ENCODE data around the gene BOLA3. TPM values are rescaled to one million over a fixed set of nuclear protein-coding genes. Genes with fewer than 3 reads are reported as not detected.

Gene BOLA3
- polyA plus RNA-seq (2011; rRNA removed) (28.1 and 38.6 TPM in 2 replicates), polyA minus RNA-seq (2011; rRNA and poly(A)+ RNA removed) (4.2 and 4.5 TPM in 2 replicates)

DNA sequence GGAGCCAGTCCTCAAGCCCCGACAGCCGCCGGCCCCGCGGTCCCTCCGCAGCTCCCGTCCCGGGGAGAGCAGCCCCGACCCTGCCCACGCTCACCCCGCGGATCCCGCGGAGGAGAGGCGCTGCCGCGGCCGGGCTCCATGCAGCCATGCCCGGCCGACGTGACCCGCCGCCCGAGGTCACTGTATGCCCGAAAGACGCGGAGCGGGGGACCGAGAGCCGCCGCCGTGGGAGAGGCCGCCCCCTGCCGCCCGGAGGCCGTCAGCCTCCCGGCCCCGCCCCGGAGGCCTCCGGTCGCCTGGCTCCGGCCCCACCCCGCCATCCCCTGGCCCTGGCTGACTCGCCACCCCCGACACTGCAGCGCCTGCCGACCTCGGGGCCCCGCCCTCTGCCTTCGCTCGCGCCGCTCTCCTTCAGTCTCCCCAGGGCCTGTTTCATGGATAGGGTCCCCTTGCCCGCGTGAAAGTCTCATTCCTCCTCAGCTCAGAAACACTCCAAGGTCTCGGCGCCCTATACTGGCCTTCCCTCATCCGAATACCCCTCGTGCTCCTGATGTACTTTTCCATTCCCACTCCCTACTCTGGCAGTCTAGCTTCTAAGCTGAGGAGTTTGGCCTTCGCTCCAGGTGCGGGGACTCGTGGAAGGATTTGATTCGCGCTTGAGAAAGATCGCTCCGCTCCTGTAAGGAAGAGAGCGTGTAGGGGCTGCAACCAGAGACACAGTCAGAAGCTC lies at the start of gene BOLA3:
Gene BOLA3 (minus strand): TSS at position 186 of the 730 bp plus-strand sequence. CDS start 38 bp downstream, at position 148.
- Histone ChIP-seq H3K27me3 (ENCODE audit: control insufficient read depth, insufficient read depth, low read length) (no peaks in the 10 kb centered on the region), H3K4me3 (ENCODE audit: low read depth, low read length) (peak within 1 kb of the TSS; percentile 77), H3K27ac (ENCODE audit: low read depth, low read length) (peak within 1 kb of the TSS; percentile 39), H3K9me3 (ENCODE audit: control insufficient read depth, insufficient read depth, low read length) (no peaks in the 10 kb centered on the region)
- peak; percentile 49 for TF ChIP-seq CTCF (IDR thresholded peaks at IDR 0.05; ENCODE audit: low read depth, low read length)
- ChIA-PET POLR2A (interaction anchor here (1.1 to 1.9 kb wide), 3 partner anchors 27 to 255 kb away, joined by 3 to 12 read pairs (median 5); partner anchors contain the start of genes ACTG2 and MOB1A), CTCF (interaction anchor here (0.6 to 2.4 kb wide), 24 partner anchors 9 to 324 kb away, joined by 3 to 34 read pairs (median 4); partner anchors contain the start of genes MOB1A and STAMBP)
- DNase-seq (ENCODE audit: low read depth, low spot score), result no peak

GRCh38 chr2:74197049-74197448 lies 49.3 kb upstream of the BOLA3 start:
- Histone ChIP-seq H3K9me3 (ENCODE audit: control insufficient read depth, insufficient read depth, low read length) (no peaks in the 10 kb centered on the region; the same call in 1 of the 2 replicates), H3K27me3 (ENCODE audit: control insufficient read depth, insufficient read depth, low read length) (peaks cover 5% of the 10 kb centered on the region), H3K27ac (ENCODE audit: low read depth, low read length) (no peak overlapping the region), H3K4me3 (ENCODE audit: low read depth, low read length) (no peak overlapping the region)
- ChIA-PET POLR2A (interaction anchor here (0.6 kb wide), 1 partner anchor 36 kb away, joined by 4 read pairs; no protein-coding TSS in a partner anchor), CTCF (interaction anchor here (1.5 kb wide), 1 partner anchor 138 kb away, joined by 4 read pairs; no protein-coding TSS in a partner anchor)
- DNase-seq (ENCODE audit: low read depth, low spot score), result no peak
- TF ChIP-seq CTCF (IDR thresholded peaks at IDR 0.05; ENCODE audit: low read depth, low read length), result no peak

DNA sequence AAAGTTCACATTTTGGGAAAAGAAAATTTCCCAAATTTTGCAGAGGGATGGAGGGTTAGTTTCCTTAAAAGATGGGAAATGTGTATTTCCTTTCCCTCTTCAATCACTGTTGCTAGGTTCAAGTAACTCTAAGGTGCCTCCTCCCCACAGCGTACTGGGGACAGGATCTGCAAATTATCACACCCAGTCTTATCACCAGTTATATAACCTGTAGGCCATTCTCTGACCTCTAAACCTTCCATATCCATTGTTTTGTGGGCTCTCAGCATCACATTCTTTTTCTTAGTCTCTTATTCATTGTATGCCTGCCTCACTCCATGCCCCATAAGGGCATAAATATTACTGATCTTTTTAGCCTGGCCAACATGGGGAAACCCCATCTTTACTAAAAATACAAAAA lies 47.1 kb upstream of the BOLA3 start:
- TF ChIP-seq CTCF (IDR thresholded peaks at IDR 0.05; ENCODE audit: low read depth, low read length), result no peak
- DNase-seq (ENCODE audit: low read depth, low spot score), result no peak
- POLR2A ChIA-PET, result no interaction called here
- H3K9me3 ChIP-seq (ENCODE audit: control insufficient read depth, insufficient read depth, low read length), result no peaks in the 10 kb centered on the region; the same call in 1 of the 2 replicates
- H3K27ac ChIP-seq (ENCODE audit: low read depth, low read length), result no peak overlapping the region
- H3K27me3 ChIP-seq (ENCODE audit: control insufficient read depth, insufficient read depth, low read length), result peaks cover 9% of the 10 kb centered on the region
- H3K4me3 ChIP-seq (ENCODE audit: low read depth, low read length), result no peak overlapping the region
- CTCF ChIA-PET, result no interaction called here

DNA sequence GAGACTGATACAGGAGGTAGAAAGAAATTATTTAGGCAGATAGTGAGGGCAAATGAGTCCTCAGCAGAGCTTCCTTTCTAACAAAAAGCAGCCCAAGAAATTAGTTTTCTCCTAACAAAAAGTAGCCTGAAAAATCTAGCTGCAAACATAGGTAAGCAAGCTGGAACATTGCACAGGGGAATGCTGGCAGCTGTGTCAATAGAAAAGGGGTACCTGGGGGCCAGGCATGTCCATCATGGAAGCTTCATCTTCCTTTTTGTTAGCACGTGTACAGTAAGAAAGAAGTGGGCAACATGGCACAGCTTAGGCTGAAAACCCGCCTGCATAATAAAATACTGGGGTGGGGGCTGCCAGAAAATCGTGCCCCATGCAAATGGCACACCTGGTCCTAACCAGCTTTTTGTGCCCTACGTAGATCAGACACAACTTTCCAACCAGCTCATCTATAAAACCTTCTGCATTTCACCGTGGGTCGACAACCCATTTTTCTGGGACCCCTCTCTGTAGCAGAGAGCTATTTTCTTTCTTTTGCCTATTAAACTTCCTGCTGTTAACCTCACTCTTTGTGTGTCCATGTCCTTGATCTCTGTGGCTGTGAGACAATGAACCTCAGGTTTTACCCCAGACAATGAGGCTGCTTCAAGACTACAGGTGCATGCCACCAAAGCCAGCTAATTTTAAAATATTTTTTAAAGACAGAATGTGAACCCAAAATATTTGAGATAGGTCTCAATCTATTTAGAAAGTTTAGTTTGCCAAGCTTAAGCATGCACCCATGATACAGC lies 44.1 kb upstream of the BOLA3 start:
- CTCF ChIA-PET, result interaction anchor here (0.6 to 1.0 kb wide), 2 partner anchors 199 to 499 kb away, joined by 3 read pairs; no protein-coding TSS in a partner anchor
- POLR2A ChIA-PET, result interaction anchor here (0.6 to 1.8 kb wide), 2 partner anchors 13 to 15 kb away, joined by 3 to 8 read pairs; partner anchors contain the start of gene MOB1A

More for the DNA sequence above, 44.1 kb upstream of the BOLA3 start:
- H3K27me3 ChIP-seq (ENCODE audit: control insufficient read depth, insufficient read depth, low read length), result peaks cover 9% of the 10 kb centered on the region
- no peak overlapping the region for H3K4me3 ChIP-seq (ENCODE audit: low read depth, low read length)
- no peaks in the 10 kb centered on the region for H3K9me3 ChIP-seq (ENCODE audit: control insufficient read depth, insufficient read depth, low read length)
- no peak overlapping the region for H3K27ac ChIP-seq (ENCODE audit: low read depth, low read length)
- no peak for DNase-seq (ENCODE audit: low read depth, low spot score)
- no peak for TF ChIP-seq CTCF (IDR thresholded peaks at IDR 0.05; ENCODE audit: low read depth, low read length)
